ENCODE measurements around the gene TSC22D3. TPM values are rescaled to one million over a fixed set of nuclear protein-coding genes. Genes with fewer than 3 reads are reported as not detected.
A peak's percentile ranks its signal among the peaks of the same experiment; 100 is the strongest.

Gene TSC22D3
- total RNA-seq, 4 donors from 2014 or later = 1,744 to 2,802 (median 2,261) TPM

DNA sequence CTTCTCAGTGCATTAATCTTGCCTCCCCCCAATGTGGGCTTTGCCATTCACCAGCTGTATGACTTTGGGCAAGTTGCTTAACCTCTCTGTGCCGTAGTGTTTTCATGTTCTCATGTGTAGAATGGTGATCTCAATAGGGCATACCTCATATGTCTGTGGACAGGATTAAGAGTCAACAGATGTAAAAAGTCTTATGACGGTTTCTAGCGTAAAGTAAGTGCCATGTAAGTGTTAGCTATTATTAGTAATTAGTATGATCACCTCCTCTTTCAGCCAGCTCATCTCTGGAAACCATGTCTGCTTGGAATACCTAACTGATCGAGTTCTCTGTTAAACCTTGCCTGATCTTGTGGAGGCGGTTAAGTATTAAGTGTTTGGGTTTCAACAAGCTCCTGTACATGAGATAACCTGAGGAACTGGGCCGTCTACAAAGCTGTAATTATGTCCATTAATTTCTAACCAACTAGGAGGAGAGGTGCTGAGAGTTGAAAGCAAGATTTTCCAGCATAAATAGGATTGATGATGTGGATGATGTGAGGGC, 66.3 kb downstream of the TSC22D3 start:
- H3K27ac ChIP-seq = peak overlapping the region in 2 of 4 donors; percentile 97 to 98
- DNase-seq (ENCODE audit: low spot score in 2 of 2) = no peak
- WGBS, 2 donors = 89 to 91% methylated on average over 6 of the region's 6 CpGs

DNA sequence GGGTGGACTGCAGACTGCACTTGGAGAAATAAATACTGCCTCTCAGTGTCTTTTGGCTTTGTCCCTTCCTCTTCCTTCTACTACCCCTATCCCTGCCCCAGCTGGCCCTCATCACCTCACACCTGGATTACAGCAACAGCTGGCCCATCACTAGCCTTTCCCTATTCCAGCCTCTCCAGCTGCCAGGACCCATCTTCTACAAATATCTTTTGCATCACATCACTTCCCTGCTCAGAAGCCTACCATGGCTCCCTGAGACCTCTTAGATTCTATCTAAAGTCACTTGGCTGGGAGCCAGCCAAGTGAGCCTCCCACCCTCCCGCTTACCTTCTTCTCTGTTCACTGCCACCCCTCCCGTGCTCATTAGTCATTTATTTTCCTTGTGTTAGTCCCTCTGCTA, 66.8 kb downstream of the TSC22D3 start:
- peaks cover 0 to 8% of the 10 kb centered on the region in 2 donors for H3K27me3 ChIP-seq
- peaks cover 0 to 21% (median 9%) of the 10 kb centered on the region in 4 donors for H3K4me1 ChIP-seq
- no peak for DNase-seq (ENCODE audit: low spot score in 2 of 2)
- WGBS, 2 donors = 53 to 61% methylated on average over 2 of the region's 2 CpGs
- H3K27ac ChIP-seq = peak overlapping the region in 1 of 4 donors; percentile 37
- TF ChIP-seq POLR2A (IDR thresholded peaks at IDR 0.05) (no peak), EP300 (IDR thresholded peaks at IDR 0.05) (no peak)
- TF ChIP-seq, protein P1, sequence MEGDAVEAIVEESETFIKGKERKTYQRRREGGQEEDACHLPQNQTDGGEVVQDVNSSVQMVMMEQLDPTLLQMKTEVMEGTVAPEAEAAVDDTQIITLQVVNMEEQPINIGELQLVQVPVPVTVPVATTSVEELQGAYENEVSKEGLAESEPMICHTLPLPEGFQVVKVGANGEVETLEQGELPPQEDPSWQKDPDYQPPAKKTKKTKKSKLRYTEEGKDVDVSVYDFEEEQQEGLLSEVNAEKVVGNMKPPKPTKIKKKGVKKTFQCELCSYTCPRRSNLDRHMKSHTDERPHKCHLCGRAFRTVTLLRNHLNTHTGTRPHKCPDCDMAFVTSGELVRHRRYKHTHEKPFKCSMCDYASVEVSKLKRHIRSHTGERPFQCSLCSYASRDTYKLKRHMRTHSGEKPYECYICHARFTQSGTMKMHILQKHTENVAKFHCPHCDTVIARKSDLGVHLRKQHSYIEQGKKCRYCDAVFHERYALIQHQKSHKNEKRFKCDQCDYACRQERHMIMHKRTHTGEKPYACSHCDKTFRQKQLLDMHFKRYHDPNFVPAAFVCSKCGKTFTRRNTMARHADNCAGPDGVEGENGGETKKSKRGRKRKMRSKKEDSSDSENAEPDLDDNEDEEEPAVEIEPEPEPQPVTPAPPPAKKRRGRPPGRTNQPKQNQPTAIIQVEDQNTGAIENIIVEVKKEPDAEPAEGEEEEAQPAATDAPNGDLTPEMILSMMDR (IDR thresholded peaks at IDR 0.05) = no peak
- no peak overlapping the region for H3K4me3 ChIP-seq
- H3K9me3 ChIP-seq = no peaks in the 10 kb centered on the region
- H3K36me3 ChIP-seq = peaks cover 0 to 6% (median 2%) of the 10 kb centered on the region in 3 donors

More for the DNA sequence above, 66.3 kb downstream of the TSC22D3 start:
- H3K27me3 ChIP-seq = peaks cover 0 to 11% of the 10 kb centered on the region in 2 donors
- no peaks in the 10 kb centered on the region for H3K9me3 ChIP-seq
- no peak overlapping the region for H3K4me3 ChIP-seq
- peaks cover 0 to 11% (median 2%) of the 10 kb centered on the region in 3 donors for H3K36me3 ChIP-seq
- TF ChIP-seq EP300 (IDR thresholded peaks at IDR 0.05) (no peak), POLR2A (IDR thresholded peaks at IDR 0.05) (no peak)
- TF ChIP-seq, protein P1 (IDR thresholded peaks at IDR 0.05) = no peak
- peaks cover 0 to 21% (median 9%) of the 10 kb centered on the region in 4 donors for H3K4me1 ChIP-seq

DNA sequence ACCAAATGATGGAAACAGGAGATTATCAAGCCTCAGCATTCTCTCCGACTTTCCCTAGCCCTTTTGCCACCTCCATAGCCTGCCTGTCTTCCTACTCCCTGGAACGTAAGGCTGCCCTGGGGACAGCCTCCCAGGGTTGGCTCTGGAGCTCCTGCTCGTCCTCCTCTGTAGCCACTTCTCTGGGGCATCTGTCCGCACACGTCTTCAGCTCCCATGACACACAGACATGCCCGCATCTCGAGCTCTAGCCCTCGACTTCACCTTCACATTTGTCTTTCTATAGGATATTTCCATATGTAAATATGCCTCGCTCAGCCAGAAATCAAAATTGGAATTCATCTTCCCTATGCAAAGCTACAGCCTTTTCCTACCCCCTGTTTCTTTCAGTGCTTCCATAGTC, 67.7 kb downstream of the TSC22D3 start:
- Histone ChIP-seq H3K36me3 (no peaks in the 10 kb centered on the region), H3K27ac (no peak overlapping the region), H3K4me3 (no peak overlapping the region), H3K9me3 (no peaks in the 10 kb centered on the region), H3K27me3 (peaks cover 0 to 4% of the 10 kb centered on the region in 2 donors), H3K4me1 (peaks cover 0 to 21% (median 9%) of the 10 kb centered on the region in 4 donors)
- no peak for DNase-seq (ENCODE audit: low spot score in 2 of 2)
- TF ChIP-seq EP300 (IDR thresholded peaks at IDR 0.05) (no peak), POLR2A (IDR thresholded peaks at IDR 0.05) (no peak)
- TF ChIP-seq, protein P1 (IDR thresholded peaks at IDR 0.05) = no peak
- WGBS, 2 donors = 84 to 91% methylated on average over 9 of the region's 9 CpGs

DNA sequence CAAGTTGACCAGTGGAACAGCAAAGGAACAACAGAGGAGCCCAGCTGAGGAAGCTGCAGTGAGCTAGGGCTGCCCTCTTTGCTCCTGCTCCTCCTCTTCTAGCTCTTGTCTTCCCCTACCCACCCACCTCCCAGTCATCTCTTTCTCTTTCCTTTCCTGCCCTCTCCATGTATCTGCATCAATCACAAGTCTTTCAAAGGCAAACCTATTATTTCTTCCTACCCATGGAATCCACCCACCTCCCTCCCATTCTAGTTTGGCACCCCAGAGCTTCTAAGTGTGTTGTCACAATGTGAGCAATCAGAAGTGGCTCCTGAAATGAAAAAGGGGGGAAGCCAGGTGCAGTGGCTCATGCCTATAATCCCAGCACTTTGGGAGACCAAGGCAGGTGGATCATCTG, 69.3 kb downstream of the TSC22D3 start:
- no peak for DNase-seq (ENCODE audit: low spot score in 2 of 2)
- TF ChIP-seq POLR2A (IDR thresholded peaks at IDR 0.05) = no peak
- no peak for TF ChIP-seq EP300 (IDR thresholded peaks at IDR 0.05)
- TF ChIP-seq, protein P1 (IDR thresholded peaks at IDR 0.05) = no peak
- no peaks in the 10 kb centered on the region for H3K9me3 ChIP-seq

DNA sequence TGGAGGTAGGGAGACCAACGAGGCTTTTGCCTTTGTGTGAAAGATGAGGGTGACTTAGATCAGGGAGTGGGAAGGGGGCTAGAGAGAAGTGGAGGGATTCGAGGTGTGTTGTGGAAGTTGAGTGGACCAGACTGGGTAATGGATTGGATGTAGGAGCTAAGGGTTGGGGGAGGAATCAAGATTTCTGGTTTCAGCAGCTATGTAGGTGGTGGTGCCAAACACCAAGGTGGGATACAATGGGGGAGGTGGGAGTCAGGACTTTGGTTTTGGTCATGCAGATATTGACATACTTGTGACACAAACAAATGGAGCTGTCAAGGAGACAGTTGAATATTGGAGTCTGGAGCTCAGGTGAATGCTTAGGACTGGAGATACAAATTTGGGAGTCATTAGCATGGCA, 71.0 kb downstream of the TSC22D3 start:
- peaks cover 0 to 3% of the 10 kb centered on the region in 2 donors for H3K27me3 ChIP-seq
- TF ChIP-seq EP300 (IDR thresholded peaks at IDR 0.05) (no peak), POLR2A (IDR thresholded peaks at IDR 0.05) (no peak)
- TF ChIP-seq, protein P1 (IDR thresholded peaks at IDR 0.05) = no peak
- H3K27ac ChIP-seq = peak overlapping the region in 1 of 4 donors; percentile 63
- WGBS, 2 donors = 56 to 63% methylated on average over 2 of the region's 2 CpGs
- no peaks in the 10 kb centered on the region for H3K9me3 ChIP-seq
- no peaks in the 10 kb centered on the region for H3K36me3 ChIP-seq
- DNase-seq (ENCODE audit: low spot score in 2 of 2) = no peak
- H3K4me1 ChIP-seq = peaks cover 0 to 21% (median 13%) of the 10 kb centered on the region in 4 donors
- no peak overlapping the region for H3K4me3 ChIP-seq

More for the DNA sequence above, 69.3 kb downstream of the TSC22D3 start:
- Histone ChIP-seq H3K27me3 (no peaks in the 10 kb centered on the region), H3K4me1 (peaks cover 0 to 17% (median 11%) of the 10 kb centered on the region in 4 donors), H3K4me3 (no peak overlapping the region), H3K36me3 (no peaks in the 10 kb centered on the region), H3K27ac (peak overlapping the region in 1 of 4 donors; percentile 37)

Measured in tibial nerve (tissue), 4 donors.